Ovary (tissue), 9 donors: ENCODE measurements around the gene HLCS. TPM values are rescaled to one million over a fixed set of nuclear protein-coding genes. Genes with fewer than 3 reads are reported as not detected.

ENCODE experiments used
- DNase-seq, 5 donors: peaks; one replicate each; pipeline ENCODE4 v3.0.0-alpha.2; 2019 to 2020
- H3K27ac ChIP-seq, 2 donors: fragments of 200-600 bp; one replicate each; pipeline versions ENCODE4 v1.5.1 to v1.8.0; 2019 to 2022
- H3K27me3 ChIP-seq: fragments of 200-600 bp; one replicate; pipeline ENCODE4 v1.8.0; 2022
- H3K36me3 ChIP-seq: fragments of 200-600 bp; sonication (generic); one replicate; pipeline ENCODE4 v1.5.1; 2019
- H3K4me1 ChIP-seq: one replicate; pipeline ENCODE4 v1.8.1; 2013; ENCODE audit warnings: mild to moderate bottlenecking, moderate library complexity; ENCODE audit not compliant: insufficient read depth
- H3K4me3 ChIP-seq: fragments of 200-600 bp; sonication (generic); one replicate; pipeline ENCODE4 v1.5.1; 2017
- H3K9me3 ChIP-seq, 2 donors: fragments of 200-600 bp in 1 of 2; sonication (generic) in 1 of 2; one replicate each; pipeline versions ENCODE4 v1.5.1 to v1.8.1; 2013 to 2019; ENCODE audit warnings: mild to moderate bottlenecking in 1 of 2, moderate library complexity in 1 of 2
- CTCF ChIP-seq, 3 donors: fragments of 450-650 bp in 2 of 3; fragments of 200-600 bp in 1 of 3; IDR thresholded peaks; one replicate each; pipeline versions ENCODE4 v1.5.1 to v1.8.0; 2016 to 2022; ENCODE audit warnings: antibody characterized with exemption in 3 of 3, mild to moderate bottlenecking in 1 of 3
- EP300 ChIP-seq: sonication (generic); formaldehyde crosslinking; IDR thresholded peaks from one replicate; pipeline ENCODE4 v1.6.1; 2017; ENCODE audit warnings: antibody characterized with exemption
- POLR2A ChIP-seq: fragments of 450-650 bp; IDR thresholded peaks from one replicate; pipeline ENCODE4 v1.6.1; 2017; ENCODE audit warnings: antibody characterized with exemption, mild to moderate bottlenecking, moderate library complexity
- WGBS, 3 donors: extraction: QIAGEN DNeasy Blood & Tissue Kit in 1 of 3; methylation state at CpG; one replicate each; pipeline versions ENCODE4 v1.1.5 to v1.1.7; 2013 to 2017; 5-methylcytosine and 5-hydroxymethylcytosine counted together
- intact Hi-C, 4 donors: fragments of 100-400 bp; cut with DNase I; formaldehyde crosslinking; loops; one replicate each; pipeline versions ENCODE4 v1.11.0 to v1.15.1; 2022 to 2023
- polyA plus RNA-seq, 2 donors: library from polyadenylated mRNA; stranded (reverse); fragments of 200-250 nt in 1 of 2; fragments of 350-450 nt in 1 of 2; fragmentation: Illumina TruSeq in 1 of 2; extraction: RNeasy Lipid Tissue Mini Kit (QIAGEN cat#74804) in 1 of 2; gene quantifications; one replicate each; pipeline ENCODE4 v1.2.3, GENCODE V29; 2013 to 2014
- total RNA-seq, 7 donors: library from RNA; depleted of rRNA in 2 of 7; stranded (reverse); fragments of >200 nt in 2 of 7; fragmentation: NEBNext Ultra II Directional in 3 of 7; extraction: Animal tissue kit (Norgen Biotek cat#: 25700) in 3 of 7; gene quantifications; one replicate each; pipeline versions ENCODE4 v1.1.0 to v1.2.4, GENCODE V29; 2016 to 2023
- donor health status: DM: no; HTN: no; CAD: no; lungs with moderate emphysema.
- donor health status: DM: no; HTN: no; CAD: no.
- donor health status: Bipolar disorder and iron deficiency.
- donor health status: DM: yes; HTN: yes; CAD: no.
- donor health status: DM: no; HTN: no; CAD: no.
- donor health status: DM: yes; HTN: yes; CAD: no.

Gene HLCS
- total and polyA plus RNA-seq, 9 donors = 4.0 to 20.3 (median 12.4) TPM

- no peak for TF ChIP-seq POLR2A
- TF ChIP-seq EP300 = no peak
- TF ChIP-seq CTCF (IDR thresholded peaks at IDR 0.05) = no peak
- no peaks in the 10 kb centered on the region for H3K27me3 ChIP-seq
- whole genome bisulfite sequencing, 3 donors = 54 to 61% (median 60%) methylated on average over 12 of the region's 12 CpGs
- no peak for DNase-seq
- H3K36me3 ChIP-seq = no peaks in the 10 kb centered on the region
- no peaks in the 10 kb centered on the region for H3K4me1 ChIP-seq
- H3K27ac ChIP-seq = no peak overlapping the region
- intact Hi-C loops = no loop called here
- no peak overlapping the region for H3K4me3 ChIP-seq
- H3K9me3 ChIP-seq = no peaks in the 10 kb centered on the region
Measured at GRCh38 chr21:36788120-36788638, 178.3 kb downstream of the HLCS start.

GRCh38 chr21:36786186-36786585 lies 180.3 kb downstream of the HLCS start:
- Histone ChIP-seq H3K36me3 (no peaks in the 10 kb centered on the region), H3K4me3 (no peak overlapping the region), H3K4me1 (no peaks in the 10 kb centered on the region), H3K27ac (no peak overlapping the region), H3K27me3 (no peaks in the 10 kb centered on the region), H3K9me3 (no peaks in the 10 kb centered on the region)
- intact Hi-C loops = no loop called here
- 94 to 96% (median 95%) methylated on average over 4 of the region's 4 CpGs for WGBS, 3 donors
- no peak for DNase-seq
- TF ChIP-seq EP300 (no peak), CTCF (IDR thresholded peaks at IDR 0.05) (no peak), POLR2A (no peak)

GRCh38 chr21:36785615-36786014 lies 180.9 kb downstream of the HLCS start:
- Histone ChIP-seq H3K36me3 (no peaks in the 10 kb centered on the region), H3K4me1 (no peaks in the 10 kb centered on the region), H3K27ac (no peak overlapping the region), H3K27me3 (no peaks in the 10 kb centered on the region), H3K9me3 (no peaks in the 10 kb centered on the region), H3K4me3 (no peak overlapping the region)
- 91 to 96% (median 94%) methylated on average over 2 of the region's 2 CpGs for WGBS, 3 donors
- intact Hi-C loops = no loop called here
- TF ChIP-seq CTCF (IDR thresholded peaks at IDR 0.05) = no peak
- no peak for DNase-seq

- Histone ChIP-seq H3K4me1 (no peaks in the 10 kb centered on the region), H3K4me3 (no peak overlapping the region), H3K36me3 (no peaks in the 10 kb centered on the region), H3K27me3 (no peaks in the 10 kb centered on the region), H3K9me3 (no peaks in the 10 kb centered on the region), H3K27ac (no peak overlapping the region)
- intact Hi-C loops = no loop called here
- no peak for DNase-seq
- TF ChIP-seq POLR2A = no peak
- TF ChIP-seq CTCF (IDR thresholded peaks at IDR 0.05) = no peak
- no peak for TF ChIP-seq EP300
- 95 to 98% (median 97%) methylated on average over 12 of the region's 12 CpGs for WGBS, 3 donors
Measured at GRCh38 chr21:36784947-36785346, 181.5 kb downstream of the HLCS start.
